DMS79 treated with DMSO at 0.1 percent for 48 hours (cell line): ENCODE data around the gene ENOPH1.
A peak's percentile ranks its signal among the peaks of the same experiment; 100 is the strongest.

Source experiments
- DNase-seq: peaks from one replicate; lab custom pipeline; 2025; lab: John Stamatoyannopoulos, UW

The ENOPH1 gene

DNA sequence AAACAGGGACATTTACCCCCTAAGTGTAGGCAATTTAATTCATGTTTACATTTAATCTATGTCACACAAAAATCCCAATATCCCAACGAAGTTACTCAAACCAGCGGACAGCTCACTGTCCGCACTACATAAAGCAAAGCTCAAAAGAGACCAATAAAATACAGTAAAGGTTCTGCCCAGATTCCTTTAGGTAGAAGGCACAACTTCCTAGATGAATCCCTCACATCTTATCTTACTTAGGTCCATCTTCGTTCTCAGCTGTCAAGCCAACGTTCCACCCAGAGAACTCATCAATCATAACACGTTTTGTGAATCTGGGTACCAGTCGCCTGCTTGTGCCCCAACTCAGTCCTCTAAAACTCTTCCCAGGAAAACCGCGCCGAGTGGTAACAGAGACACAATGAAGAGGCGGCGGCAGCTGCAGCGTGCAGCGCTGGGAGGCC is 1.8 kb upstream of the ENOPH1 start:
- DNase-seq, result no peak

DNA sequence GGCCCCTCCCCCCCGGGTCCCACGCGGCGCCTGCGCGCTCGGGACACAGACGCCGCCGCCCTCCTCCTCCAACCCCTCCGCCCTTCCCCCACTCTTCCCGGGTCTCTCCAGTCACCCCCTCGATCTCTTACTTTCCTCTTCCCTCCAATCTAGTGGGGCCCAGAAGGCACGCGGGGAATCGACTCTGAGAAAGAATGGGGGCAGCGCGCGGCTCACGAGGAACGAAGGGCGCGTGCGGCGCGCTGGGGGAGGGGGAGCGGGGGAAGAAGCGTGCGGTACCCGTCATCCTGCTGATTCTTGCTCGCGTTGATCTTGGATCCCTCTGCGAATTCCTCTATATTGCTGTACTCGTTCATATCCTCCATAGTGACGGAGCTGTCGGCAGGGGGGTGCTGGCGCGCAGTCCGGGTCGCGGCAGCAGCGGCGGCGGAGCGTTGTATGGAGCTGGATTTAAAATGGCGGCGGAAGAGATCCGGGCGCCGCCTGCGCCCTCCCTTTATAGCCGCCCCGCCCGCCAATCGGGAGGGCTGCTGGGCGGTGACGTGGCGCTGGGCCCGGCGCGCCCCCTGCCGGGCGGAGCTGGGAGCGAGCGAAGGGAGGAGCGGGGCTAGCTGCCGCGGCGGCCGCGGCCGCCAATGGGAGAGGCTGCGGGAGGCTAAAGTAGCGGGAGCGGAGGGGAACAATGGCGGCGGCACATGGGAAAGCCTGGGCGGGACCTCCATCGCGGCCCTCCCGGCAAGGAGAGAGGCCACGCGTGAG is 1.2 kb upstream of the ENOPH1 start:
- DNase-seq, result peak; percentile 88

DNA sequence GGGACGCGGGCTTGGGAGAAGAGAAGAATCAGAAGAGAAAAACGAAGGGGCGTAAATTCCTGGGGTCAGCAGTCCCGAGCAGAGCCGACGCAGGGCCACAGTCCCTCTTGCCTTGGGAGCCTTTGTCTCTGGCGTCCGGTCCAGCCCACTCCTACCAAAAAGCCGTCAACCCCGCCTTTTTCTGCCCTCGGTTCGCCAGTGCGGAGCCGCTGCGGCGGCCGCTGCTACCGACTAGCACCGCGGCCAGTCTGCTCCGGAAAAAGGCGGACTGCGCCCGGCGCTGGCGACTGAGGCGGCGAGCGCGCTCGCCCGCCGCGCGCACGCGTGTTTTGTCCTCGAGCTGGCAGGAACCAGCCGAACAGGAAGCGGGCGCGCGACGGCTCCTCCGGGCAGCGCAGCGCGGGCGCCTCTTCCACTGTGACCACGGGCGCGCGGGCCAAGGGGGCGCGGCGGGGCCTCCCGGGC is 630 bp upstream of the ENOPH1 start:
- no peak for DNase-seq

DNA sequence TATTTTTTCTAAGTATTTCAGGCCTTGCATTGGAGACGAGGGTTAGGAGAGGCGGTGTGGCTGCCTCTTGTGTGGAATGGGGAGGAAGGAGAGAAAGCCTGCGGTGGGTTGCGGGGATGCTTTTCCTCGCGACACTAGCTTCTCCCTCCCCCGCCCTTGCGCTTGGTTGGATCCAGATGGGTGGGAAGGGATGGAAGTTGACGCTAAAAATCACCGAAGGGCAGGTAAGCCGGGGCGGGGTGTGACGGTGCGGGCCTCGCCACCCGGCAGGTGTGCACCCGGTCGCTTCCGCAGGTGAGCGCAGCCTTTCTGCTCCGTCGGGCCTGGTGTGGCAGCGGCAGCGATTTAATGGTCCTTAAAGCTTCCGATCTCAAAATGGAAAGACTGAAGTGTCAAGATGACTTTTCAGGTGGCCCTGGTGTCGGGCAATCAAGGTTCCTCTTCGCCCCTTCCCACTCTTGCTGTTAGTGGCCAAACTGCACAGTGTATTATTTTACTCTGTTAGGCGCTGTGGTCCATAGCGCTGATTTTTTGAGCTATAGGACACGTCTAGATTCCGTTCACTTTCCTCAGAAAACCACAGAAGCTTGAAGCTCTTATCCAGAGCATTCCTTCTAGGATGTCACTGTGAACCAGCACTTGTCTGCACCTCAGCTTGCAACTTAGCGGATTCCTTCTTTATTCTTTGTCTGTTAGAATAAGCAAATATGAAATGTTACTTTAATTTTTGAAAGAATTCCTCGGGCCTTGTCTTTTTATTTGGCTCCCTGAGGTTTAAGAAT is 765 bp downstream of the ENOPH1 start:
- DNase-seq, result peak; percentile 66

DNA sequence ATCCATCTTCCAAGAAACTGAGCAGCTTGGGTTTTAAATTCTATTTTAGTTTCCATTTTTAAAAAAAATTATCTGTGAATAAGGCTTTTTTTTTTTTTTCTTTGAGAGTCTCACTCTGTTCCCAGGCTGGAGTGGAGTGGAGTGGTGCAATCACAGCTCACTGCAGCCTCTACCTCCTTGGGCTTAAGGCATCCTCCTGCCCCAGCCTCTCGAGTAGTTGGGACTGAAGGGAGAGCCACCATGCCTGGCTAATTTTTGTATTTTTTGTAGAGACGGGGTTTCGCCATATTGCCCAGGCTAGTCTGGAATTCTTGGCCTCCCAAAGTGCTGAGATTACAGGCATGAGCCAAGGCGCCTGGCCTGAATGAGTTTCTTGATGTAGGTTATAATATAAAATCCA is 1.4 kb downstream of the ENOPH1 start:
- DNase-seq, result no peak

DNA sequence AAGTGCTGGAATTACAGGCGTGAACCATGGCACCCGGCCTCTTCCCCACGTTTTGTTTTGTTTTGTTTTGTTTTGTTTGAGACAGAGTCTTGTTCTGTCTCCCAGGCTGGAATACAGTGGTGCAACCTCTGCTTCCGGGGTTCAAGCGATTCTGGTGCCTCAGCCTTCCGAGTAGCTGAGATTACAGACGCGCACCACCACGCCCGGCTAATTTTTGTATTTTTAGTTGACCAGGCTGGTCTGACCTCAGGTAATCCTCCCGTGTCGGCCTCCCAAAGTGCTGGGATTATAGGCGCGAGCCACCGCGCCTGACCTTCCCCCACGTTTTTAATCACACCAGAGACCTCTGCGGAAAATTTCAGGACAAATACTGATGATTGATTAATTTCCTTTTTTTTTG is 2.2 kb downstream of the ENOPH1 start:
- DNase-seq, result no peak

DNA sequence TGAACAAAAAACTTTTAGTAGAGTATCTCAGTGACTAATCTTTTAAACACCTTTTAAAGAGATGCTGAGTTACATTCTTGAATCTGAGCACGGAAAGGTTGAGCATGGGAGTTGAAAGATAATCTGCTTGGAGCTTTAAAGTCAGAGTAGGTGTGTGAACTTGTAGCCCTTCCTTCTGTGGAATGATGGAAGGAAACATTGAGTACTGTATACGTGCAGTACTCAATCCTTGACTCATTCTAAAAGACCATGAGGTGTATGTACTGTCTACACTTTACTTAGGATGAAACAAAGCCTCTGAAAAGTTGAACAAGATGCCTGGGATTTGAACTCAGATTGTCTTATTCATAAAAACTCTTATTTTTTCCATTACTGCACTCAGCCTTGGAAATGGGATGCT is 3.4 kb downstream of the ENOPH1 start:
- no peak for DNase-seq

DNA sequence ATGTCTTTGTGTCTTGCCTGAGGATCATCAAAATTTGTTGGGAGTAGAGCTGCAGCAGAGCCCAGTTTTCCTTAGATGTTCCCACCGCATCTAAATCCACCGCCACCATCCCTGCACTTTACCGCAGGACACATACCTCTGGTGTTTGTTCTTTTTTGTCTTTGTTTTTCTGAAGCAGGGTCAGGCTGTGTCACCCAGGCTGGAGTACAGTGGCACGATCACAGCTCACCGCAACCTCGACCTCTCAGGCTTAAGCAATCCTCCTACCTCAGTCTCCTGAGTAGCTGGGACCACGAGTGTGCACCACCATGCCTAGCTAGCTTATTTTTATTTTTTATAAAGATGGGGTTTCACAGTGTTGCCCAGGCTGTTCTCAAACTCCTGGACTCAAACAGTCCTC is 4.6 kb downstream of the ENOPH1 start:
- no peak for DNase-seq

DNA sequence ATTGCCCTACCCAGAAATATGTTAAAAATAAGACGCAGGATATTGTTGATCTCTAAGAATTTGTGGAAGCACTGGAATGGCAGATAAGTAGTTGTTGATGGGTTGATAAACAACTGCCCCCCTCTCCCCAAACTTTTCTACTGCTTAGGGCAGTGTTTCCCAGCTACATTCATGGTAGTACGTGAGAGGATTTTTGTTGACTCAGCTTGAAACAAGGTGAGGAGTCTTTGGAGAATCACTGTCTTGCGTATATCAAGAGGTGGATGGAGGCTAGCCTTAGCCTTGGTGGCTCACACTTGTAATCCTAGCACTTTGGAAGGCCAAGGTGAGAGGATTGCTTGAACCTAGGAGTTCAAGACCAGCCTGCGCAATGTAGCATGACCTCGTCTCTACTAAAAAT is 5.7 kb downstream of the ENOPH1 start:
- no peak for DNase-seq

DNA sequence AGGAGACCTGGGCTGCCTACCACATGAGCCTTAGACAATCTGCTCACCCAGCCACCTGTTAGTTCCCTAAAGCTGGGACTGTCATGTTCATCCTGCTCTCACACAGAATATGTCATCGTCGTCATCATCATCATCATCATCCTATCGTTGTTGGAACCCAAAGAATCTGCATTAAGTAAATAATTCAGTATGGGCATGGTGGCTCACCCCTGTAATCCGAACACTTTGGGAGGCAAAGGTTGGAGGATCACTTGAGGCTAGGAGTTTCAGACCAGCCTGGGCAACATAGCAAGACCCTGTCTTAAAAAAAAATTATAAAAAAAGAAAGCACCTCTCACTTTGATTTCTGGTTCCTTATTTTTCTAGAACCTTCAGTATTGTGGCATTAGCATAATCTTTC is 6.4 kb downstream of the ENOPH1 start:
- no peak for DNase-seq

DNA sequence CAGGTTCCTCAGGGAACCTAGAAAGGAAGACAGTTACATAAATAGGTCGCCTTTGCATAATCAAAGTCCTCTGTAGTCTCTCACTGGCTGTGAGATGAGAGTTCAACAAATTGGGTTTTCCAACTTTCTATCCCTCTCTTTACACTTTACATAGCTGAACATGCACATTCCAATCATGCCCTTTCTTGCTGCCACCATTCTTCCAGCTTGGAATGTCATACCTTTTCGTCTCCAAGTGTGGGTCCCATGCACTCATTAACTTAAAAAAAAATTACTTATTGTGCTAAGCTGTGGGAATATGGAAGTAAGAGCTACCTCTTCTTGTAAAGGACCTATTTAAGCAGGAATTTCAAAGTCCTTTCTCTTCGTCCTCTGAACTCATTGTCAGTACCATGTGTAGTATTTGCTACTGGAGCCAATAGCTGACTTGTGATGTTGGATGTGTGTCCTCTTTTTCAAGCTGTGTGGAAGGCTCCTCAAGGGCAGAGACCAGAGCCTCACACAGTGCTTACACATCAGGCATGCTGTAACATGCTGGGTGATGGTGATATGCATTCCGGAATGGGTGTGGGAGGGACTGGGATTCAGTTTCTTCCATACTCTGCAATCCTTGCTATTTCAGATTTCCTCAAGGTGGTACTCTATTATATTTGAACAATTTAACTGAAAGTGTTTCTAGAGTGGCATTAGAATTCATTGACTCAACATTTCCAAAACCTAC is 7.1 kb downstream of the ENOPH1 start:
- no peak for DNase-seq

DNA sequence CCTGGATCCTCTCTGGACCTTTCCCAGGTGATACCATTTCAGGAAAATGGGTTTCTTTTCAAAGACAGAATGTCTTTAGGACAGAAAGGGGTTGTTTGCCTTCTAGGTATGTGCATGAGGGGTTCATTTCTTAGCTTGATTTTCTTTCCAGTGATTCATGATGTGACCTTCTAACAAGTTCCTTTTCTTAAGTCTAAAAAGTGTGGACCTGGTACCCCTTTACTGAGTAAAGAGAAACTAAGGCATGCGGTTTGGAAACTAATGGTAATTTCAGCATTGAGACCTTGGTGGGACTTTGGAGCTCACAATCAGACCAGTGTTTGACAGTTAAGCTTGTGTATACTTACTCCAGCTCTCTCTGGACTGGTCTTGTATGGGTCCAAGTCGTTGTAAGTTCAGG is 8.7 kb downstream of the ENOPH1 start:
- no peak for DNase-seq

DNA sequence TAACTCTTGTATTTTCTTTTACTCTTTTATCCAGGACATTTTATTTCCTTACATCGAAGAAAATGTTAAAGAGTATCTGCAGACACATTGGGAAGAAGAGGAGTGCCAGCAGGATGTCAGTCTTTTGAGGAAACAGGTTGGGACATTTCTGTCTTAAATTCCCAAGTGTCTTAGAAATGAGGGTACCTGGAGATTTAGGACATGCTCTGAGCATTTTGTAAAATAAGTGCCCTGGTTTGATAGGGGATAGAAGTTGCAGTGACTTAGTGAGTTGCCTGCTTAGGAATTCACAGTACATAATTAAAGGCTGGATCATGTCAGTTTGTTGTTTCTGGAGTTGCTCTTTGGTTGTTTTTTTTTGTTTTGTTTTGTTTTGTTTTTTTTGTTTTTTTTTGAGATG is 17.5 kb downstream of the ENOPH1 start:
- DNase-seq, result no peak

DNA sequence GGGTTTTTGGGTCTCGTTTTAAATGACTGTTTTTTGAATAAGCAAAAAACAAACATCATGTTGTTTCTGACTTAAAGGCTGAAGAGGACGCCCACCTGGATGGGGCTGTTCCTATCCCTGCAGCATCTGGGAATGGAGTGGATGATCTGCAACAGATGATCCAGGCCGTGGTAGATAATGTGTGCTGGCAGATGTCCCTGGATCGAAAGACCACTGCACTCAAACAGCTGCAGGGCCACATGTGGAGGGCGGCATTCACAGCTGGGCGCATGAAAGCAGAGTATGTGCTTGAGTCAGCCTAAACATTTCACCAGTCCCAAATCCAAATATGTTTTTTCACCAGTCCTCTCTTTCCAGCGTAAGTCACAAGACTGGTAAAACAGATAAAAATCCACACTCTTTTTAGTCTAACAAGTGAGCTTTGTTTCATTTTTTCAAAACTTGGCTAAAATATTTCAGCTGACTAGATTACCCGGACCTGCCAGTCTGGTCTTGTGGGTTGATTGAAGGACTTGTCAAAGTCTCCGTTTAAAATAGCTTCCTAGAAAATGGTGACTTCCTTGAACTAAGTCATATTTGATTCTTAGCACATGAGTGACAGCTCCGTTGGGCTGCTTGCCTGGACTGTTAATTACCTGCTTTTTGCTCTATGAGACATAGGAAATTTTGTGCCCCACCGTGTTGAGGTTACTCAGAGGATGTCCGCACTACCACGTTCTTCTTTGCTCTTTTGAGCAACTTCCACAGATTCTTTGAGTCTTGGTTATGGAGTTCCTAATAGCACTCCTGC is 20.8 kb downstream of the ENOPH1 start:
- no peak for DNase-seq

DNA sequence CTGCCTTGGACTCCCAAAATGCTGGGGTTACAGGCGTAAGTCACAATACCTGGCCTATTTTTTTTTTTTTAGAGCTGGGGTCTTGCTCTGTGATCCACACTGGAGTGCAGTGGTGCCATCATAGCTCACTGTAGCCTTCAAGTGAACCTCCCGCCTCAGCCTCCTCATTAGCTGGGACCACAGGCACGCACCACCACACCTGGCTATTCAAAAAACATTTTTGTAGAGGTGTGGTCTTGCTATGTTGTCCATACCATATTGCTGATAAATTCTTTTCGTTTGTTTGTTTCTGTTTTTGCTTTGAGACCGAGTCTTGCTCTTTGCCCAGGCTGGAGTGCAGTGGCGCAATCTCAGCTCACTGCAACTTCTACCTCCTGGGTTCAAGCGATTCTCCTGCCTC is 21.6 kb downstream of the ENOPH1 start:
- DNase-seq, result no peak

DNA sequence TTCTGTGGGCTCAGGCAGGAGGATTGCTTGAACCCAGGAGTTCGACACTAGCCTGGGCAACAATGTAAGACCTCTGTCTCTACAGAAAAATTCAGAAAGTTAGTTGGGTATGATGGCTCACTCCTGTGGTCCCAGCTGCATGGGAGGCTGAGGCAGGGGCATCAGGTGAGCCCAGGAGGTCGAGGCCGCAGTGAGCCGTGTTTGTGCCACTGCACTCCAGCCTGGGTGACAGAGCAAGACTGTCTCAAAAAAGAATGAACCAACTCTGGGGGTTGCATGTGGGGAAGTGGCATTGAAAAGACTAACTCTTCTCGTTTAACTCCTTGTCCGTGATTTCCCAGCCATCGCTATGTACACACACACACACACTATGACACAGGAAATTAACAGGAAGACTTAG is 26.9 kb downstream of the ENOPH1 start:
- DNase-seq, result no peak

DNA sequence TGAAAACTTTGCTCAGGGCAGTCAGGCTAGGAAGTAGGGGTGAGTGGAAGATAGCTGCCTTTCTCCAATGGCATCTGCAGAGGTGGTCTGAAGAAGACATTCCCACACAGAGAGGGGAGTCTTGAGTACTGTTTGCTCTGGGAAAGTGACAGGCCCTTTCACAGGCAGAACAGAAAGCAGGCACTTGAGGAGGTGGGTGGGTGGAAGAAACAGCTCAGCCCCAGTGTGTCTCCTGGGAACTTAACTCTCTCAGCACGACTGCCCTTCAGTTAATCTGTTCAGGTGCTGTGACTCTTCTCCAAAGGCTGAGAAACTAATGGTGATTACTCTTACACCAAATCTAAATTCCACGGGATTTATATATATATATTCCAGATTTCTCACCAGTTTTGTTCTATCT is 28.3 kb downstream of the ENOPH1 start:
- no peak for DNase-seq

DNA sequence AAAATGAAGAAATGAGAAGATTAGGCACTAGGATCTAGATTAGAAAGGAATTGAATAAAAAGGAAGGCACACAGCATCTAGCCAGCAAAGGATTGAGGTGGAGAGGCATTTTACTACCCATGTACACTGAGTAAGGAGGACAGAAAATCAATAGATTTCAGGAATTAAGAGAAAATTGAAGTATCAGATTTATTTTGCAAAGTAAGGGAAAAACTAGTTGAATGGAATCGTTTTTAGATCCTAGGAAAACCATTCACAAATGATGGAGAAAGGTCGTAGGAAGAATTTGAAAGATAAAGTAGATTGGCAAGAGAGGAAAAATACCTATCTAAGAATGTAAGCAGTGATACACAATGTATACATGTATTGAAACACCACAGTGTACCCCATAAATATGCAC is 31.3 kb downstream of the ENOPH1 start:
- DNase-seq, result no peak

DNA sequence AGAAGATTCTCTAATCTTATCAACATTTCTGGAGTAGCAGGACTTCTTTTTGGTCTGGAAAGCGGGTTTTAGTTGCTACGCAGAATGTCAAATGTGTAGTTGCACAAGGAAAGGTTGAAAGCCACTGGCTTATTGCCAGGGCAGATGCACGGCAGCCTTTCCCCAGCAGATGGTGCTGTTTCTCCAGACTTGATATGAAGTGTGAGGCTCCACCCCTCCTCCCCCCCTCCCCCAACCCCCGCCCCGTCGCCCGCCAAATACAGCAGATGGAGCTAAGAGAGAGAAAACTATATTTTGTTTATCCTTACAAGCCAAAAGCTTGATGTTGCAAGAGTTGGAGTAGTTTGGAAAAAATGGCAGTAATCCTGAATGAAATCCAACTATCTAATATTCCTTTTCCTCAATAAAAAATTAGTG is 32.0 kb downstream of the ENOPH1 start:
- peak; percentile 59 for DNase-seq

DNA sequence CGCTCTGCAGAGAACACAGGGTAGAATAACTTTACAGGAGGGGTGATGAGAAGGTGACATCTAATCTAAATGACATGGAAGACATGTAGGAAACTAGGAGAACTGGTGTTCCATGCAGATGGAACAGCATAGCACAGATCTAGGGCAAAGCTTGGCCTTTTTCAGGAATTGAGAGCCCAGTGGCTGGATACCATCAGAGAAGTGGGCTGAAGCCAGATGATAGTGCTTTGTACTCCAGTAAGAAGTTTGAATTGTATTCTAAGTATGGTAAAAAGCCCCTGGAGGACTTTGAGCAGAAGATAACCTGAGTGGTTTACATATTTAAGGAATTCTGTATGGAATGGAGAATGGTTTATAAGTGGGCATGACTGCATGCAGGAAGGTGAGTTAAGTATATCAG is 32.8 kb downstream of the ENOPH1 start:
- no peak for DNase-seq

DNA sequence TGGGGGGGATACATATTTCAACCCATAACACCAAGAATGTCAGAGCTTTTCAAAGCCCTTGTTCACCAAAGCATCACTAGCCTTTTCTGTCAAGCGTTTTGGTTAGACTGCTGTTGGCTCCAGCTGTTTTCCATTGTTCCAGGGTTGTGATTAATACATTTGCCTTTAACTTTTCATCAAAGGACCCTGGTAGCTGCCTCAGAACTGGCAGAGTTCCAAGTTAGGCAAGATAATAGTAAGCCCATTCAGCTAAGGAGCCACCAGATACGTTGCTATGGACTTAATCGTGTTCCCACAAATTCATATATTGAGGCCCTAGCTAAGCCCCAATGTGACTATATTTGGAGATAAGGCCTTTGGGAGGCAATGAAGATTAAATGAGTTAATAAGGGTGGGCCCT is 37.1 kb downstream of the ENOPH1 start:
- no peak for DNase-seq

DNA sequence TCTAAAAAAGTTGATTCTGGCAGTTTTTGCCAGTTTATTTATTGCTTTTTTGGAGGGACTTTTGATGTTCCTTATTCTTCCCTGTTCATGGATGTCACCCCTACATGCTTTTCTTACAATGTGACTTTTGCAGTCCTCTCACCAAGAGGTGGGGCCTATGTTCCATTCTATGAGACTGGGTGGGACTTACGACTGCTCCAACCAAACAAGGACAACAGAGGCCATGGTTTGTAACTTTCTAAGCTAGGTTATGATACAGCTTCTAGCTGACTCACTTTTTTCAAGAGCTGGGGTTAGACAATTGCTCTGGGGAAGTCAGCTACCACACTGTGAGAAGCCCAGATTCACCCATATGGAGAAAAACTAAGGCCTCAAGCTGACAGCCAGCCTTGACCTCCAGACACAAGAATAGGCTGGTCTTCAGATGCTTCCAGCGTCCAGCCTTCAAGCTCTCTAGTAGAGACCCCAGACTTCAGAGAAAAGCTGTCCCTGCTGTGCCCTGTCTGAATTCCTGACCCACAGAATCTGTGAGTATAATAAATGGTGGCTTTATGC is 39.5 kb downstream of the ENOPH1 start:
- no peak for DNase-seq
